Activated CD4-positive, alpha-beta T cell treated with anti-CD3 and anti-CD28 coated beads for 24 hours (primary cell): ENCODE results near the gene RPS23.

Experiments used
- DNase-seq, 2 donors: peaks; one replicate each; pipeline ENCODE4 v3.0.0-alpha.2; 2020; ENCODE audit warnings: low read depth in 2 of 2

The RPS23 gene

DNA sequence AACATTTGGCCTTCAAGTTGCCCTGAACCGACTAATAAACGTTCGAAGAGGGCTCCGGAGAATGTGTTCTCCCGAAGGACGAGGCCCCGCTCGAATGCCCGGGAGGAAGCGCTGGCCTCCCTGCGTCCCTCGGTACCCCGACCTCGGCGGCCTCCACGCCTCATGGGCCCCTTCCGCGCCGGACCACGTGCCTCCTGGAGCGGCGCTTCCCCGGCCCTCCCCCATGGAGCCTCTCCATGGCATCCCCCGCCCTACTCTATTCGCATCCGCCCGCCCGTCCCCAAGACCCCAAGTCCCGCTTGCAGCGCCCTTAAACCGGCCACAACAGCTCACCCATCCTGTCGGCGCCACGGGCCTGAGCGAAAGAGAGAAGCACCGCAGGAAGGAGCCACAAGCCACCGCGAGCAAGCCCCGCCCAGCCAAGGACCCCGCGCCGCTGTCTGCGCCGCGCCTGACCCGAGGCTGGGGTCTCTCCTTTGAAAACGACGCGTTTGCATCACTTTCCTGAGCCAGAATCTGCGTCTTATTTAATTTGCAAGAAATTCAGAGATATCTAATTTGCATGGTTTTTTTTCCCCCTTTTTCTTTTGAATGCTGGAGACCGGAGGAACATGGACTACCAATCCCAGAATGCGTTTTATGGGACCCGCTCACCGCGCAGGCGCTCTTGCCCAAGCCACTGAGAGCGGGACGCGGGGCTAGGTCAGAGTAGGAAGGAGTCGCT lies at the start of gene RPS23:
Gene RPS23 (minus strand): TSS at position 368 of the 724 bp plus-strand sequence. CDS start 31 bp downstream, at position 337.
- DNase-seq, result peak; percentile 73 to 79

DNA sequence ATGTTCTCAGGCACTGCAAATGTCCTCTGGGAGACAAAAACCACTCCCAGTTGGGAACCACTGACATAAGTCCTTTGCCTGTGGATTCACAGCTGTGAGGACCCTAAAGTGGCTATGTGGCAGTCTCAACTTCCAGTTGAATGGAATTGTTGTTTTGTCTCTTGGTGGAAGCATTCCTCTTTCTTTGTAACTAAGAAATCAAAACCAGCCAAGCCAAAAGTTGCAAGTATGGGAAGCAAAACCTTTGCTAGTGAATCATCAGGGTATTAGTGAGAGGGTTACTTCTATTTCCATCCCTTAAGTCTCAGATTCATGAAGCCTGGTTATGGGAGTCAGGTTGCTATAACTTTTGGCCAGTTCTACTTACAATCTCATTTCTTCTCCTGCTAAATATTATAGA lies 49.8 kb upstream of the RPS23 start:
- DNase-seq, result no peak

DNA sequence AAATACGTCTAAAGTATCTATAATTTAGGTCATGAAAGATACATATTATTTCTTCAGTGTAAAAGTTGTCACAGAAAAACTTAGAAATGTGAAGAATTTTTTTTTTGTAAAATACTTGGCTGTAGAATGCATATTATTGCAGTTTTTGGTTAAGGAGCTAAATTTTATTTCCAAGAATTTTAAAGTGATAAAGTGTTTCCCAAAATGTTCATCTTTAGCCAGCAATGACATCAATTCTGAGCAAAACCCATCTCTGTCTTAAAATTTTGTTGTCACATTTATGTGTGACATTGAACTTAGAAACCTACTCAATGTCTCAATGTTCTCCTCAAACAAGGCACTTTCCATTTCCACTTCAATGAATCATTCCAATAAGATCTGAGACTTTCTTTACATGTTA lies 47.8 kb upstream of the RPS23 start:
- no peak for DNase-seq

DNA sequence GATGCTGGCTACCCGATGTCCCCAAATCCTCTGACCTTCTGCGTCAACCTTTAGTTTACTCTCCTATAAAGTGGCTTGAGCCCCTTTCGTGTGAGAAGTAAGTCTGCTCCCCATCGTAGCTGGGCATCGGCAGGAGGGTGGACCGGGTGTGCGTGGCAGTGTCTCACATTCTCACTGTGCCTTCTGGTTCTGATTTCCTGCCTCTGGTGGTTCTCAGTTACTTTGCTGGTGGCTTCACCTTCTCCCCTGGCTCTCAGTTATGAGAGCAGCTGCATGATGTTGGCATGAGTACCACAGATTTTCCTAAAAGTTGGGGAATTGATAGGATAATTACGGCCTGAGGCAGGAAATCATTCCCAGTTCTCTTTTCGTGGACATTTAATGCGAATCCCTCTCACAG lies 47.0 kb upstream of the RPS23 start:
- DNase-seq, result no peak

DNA sequence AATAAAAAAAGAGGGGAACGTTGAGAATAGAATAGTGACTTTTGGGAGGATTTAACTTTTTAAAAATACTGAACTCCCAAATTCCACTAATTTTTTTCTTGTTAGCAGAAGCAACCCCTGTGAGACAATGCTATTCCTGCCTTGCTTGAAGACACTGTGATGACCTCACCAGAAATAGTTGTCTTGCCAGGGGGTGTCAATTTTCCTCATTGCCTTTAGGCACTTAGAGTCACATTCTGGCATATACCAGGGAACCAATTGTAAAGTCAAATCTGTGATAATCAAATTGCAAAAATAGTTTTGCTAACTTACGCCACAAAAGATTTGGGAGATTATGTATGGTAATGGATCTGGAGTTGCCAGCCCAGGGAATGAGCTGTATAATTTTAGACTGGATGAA lies 42.8 kb upstream of the RPS23 start:
- DNase-seq, result no peak

DNA sequence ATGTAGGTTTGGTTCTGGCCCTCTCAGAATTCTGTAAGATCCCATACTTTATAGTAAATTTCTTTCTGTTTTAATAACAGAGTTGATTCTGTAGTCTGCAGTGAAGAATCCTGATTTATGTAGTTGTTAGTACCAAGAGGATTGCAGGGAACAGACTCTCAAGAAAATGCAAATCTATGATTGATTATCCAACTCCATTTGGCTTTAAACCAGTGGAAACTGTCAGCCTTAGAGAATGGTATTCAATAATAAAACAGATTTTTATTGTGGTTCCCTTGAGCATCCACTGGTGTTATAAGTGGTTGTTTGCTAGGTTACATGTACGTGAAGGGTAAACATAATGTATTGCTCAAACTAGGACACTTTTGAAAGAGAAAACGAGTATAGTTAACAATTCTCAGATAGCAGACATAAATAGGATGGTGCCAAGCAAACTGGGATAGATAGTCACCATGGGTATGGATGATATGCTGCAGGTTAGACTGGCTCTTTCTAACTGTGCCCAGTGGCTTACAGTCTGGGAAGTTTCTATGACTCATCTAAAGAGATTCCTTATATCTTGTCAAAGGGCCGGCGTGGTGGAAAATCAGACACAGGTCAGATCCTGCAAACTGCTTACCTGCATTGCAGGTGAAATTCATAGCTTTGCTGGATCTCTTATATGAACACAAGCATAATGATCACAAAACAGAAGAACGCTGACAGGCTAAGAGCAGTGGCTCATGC lies 41.7 kb upstream of the RPS23 start:
- no peak for DNase-seq

DNA sequence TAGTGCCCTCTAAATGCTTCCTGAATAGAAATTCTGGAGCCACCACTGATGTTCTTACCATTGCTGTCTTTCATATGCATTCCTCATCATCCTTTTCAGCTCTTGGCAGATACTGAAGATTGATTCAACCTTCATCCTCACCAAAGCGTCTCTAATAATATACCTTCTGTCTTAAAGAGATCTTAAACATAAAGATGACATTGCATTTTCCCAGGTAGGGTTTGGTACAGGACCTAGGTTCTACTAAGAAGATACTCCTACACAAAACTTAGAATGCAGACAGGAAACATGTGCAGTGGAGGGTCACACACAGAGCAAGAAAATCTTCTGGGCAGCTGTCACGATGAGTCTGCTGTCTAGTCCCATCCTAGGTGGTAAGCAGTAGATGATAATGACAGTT lies 41.0 kb upstream of the RPS23 start:
- DNase-seq, result no peak

DNA sequence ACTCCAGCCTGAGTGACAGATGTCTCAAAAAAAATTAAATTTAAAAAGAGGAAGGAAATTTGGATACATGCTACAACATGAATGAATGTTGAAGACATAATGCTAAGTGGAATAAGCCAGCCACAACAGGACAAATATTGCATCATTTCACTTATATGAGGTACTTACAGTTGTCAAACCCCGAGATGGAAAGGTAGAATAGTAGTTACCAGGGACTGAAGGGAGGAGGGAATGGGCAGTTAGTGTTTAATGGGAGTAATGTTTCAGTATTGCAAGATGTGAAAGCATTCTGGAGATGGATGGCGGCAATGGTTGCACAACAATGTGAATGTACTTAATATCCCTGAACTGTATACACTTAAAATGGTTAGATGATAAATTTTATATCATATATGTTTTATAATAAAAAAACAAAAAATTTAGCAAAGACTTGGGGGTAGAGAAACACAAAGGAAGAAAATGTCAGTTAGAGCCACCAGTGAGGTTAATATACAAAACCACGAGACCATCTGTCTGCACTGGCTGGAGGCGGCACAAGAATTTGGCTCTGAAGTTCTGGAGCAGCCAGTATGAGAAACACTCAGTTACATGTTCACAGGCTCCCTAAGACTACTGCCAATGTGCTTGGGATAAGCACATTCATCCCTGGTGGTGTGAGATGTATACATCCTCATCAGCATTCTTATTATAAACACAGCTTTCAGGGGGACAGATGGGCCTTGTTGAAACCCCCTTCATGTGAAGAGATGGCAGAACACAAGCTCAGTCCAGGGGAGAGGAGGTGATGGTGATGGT lies 37.0 kb upstream of the RPS23 start:
- no peak for DNase-seq

DNA sequence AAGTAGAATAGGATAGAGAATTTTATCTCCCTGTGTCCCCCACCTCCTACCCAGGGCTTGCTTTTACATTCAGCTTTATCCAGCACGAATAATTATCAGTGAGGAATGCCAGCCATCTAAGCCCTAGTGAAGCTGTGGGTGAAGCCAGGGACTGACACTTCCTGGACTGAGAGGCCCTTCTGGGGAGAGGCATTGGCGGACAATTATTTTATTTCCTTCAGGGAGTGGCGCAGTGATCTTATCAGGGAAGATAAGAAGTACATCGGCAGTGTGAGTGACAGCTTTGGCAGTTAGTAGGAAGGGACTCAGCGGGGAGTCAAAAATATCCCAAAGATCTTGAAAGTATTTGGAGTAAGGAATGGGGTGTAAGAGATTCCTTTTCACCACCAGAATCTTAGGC lies 34.9 kb upstream of the RPS23 start:
- no peak for DNase-seq

DNA sequence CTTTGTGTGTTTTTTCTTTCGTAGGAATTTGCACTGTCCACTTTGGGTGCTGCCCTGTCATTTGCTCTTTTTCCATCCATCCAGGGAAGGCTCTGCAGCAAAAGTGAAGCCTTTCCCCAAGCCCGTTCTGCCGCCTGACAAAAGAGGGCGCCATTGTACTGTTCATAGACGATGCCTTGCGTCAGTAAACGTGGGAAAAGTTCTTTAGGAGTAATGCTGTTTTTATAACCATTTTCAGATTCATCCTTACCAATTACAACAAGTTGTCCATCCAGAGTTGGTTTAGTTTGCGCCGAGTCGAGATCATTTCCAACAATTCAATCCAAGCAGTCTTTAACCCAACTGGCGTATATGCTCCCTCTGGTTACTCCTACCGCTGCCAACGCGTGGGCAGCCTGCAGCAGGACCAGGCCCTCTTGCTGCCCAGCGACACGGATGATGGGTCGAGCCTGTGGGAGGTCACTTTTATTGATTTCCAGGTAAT lies 34.3 kb upstream of the RPS23 start:
- peak; percentile 9 to 13 for DNase-seq

DNA sequence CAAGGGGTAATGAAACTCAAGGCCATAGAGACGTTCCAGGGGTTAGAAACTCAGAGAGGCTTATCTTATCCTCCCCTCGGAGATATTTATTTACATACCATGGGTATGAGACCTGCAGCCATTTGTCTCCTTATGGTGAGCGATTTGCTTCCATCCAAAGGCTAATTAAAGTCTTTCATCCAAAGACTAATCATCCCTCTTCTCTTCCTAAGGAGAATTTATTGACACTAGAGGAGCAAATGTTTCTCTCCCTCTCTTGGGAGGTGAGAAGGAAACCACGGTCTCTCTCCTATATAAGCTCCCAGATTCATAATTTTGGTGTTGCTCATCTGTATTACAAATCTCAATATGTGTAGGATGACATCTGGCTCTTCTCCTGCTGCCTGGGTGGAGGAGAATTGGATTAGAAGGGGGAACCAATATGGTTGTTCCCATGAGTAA lies 31.0 kb upstream of the RPS23 start:
- DNase-seq, result no peak

DNA sequence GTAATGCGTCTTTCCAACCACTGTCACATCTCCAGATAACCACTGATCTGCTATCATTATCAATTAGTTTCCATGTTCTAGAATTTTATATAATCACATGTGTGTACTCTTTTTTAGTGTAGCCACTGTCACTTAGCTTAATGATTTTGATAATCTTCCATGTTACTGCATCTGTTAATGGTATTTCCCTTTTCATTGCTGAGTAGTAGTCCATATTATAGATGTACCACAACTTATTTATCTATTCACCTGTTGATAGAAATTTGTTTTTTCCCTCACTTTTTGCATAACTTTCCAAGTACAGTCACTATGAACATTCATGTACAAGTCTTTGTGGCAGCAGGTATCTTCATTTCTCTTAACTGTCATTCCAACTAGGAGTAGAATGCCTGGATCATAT lies 30.3 kb upstream of the RPS23 start:
- no peak for DNase-seq

DNA sequence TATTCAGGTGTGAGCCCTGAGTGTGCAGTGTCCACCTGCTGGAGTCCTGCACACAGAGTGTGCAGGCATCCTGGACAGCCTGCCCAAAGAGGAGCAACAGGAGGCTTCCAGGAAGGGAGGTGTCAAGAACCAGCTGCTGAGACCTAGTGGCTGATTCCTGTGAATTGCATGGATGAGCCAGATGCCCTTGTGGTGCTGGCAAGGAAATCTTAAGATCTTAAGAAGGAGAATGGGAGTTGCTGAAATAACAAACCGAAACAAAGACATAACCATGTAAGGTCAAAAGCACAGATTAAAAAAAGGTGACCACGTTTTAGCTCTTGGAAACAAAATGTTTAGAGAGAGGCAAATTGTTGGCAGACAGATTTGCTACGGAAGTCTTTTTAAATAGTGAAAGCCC lies 29.3 kb upstream of the RPS23 start:
- DNase-seq, result no peak

DNA sequence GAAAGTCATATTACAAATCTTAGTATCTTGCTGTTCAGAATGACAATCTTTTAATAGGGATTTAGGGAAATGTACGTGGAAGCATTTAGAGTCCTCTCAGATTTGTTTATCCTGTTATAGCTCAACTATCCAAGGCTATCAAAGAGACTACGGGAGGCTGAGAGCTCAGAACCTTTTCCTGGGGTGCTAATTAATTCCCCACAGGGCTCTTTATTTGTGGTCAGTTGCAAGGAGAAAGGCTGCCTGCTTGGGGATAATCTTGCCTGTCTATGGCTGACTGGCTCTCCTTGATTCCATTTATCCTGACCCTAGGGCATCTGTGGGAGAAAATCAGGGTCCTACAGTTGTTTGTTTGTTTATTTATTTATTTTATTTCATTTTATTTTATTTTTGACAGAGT lies 28.0 kb upstream of the RPS23 start:
- DNase-seq, result no peak

DNA sequence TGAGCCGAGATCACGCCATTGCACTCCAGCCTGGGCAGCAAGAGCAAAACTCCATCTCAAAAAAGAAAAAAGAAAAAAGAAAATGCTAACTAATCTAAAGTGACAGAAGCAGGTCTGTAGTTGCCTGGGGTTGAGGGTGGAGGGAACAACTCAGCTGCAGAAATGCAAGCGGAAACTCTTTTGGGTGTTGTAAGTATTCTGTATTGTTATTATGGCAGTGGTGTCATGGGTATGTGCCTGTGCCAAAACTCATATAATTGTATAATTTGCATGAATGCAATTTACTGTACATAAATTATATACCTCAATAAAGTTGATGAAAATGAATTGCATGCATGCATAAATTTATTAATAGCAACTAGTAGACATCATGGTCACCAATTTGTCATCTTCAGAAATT lies 23.0 kb upstream of the RPS23 start:
- no peak for DNase-seq

DNA sequence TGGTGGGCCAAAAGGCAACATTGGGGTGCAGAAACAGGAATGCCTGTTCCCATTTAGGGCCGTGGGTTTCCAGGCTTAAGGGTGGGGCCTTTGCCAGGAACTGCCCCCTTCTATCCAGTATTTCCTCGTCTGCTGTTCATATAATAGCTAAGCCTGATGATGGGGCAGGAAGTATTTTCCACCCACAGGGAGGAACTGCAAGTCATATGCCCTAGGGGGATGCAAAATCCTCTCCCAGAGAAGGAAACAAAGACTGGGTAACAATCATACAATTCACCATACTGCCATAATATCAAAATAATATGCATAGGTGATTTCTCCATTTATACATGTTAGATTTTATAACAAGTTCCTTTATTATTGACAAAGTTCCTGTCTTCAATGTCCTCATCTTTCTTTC lies 20.5 kb upstream of the RPS23 start:
- no peak for DNase-seq

DNA sequence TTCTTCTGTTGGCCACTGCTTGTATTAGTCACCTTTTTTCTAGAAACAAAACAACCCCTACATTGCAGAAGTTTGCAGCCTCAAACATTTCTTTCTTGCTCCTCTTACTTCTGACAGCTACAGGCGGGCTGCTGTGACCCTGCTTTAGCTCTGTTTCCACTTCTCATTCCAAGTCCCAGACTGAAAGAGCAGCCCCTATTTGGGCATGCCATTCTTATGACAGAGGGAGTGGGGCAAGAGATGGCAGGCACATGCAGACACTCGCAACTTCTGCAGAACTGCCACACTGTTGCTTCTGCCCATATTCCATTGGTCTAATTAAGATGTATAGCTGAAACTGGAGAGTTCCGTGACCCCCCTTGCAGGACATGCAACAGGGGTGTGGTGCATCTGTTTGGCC lies 19.6 kb upstream of the RPS23 start:
- no peak for DNase-seq

DNA sequence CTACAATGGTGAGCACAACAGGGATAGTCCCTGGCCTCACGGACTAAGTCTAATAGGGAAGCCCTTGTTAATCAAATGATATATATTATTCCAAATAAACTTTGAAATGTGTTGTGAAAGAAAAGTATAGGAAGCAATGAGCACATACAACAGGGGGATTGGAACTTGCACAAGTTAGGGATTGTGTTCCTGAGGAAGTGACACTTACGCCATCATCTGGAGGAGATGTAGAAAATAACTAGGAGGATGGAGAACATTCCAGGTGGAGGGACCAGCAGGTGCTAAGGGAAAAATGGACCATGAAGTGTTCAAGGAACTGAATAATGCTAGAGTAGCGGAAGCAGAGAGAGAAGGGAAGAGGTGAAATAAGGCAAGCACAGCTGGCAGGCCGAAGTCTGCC lies 18.8 kb upstream of the RPS23 start:
- DNase-seq, result no peak

DNA sequence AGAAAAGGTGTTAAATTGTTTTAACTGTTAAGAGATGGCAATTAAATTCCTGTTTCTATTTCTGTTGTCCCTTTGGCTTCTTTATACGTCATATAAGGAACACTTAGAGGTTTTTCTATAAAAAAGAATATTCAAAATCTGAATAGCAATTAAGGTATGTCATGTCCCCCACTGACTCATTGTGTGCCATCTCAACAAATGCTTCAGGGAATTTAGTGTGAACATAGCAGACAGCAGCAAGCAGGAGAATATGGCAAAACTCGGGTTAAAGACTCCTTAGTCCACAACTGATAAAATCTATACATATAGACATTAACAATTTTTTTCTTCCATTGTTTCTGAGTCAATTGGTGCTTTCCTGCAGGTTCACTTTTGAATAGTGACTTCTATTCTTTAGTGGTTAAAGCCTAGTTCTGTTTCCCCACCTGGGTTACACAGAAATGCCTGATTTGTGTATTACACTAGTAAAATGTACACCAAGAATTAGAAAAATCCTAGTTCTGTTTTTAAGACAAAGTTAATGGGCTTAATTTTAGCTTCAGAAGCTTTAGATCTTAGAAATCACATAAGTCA lies 17.9 kb upstream of the RPS23 start:
- no peak for DNase-seq

DNA sequence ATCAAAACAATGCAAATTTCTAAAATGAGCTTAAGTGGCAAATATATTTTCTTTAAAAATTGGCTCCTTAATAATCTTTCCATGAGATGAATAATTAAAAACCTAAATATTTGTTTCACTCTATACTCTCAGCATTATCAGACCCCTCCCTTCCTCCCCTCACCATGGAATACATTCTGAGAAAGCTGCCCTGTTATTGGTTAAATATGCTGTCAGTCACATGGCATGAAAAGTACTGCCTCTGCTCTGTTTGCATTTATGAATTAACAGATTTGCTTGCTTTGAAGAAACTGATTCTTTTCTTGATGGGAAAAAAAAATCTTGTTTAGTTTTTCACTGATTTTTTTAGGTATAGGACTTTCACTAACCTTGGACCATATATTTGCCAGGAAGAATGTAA lies 17.0 kb upstream of the RPS23 start:
- DNase-seq, result no peak

DNA sequence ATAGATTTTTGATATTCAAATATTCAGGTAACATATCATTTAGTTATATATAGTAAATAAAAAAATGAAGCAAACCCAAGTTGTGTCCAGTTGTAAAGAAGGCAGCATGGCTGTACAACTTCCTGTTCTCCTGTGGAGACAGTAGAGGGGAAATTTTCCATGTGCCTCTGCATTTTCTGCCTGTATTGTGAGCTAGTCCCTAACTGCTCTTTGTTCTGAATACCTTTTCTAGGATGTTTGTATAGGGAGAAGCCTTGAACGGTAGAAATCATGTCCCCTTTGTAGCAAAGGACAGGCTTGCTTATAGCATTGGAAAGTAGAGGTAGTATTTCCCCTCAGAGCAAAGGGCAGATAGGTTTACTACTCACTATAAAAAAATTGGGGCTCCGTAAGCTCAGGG lies 13.3 kb upstream of the RPS23 start:
- DNase-seq, result no peak

DNA sequence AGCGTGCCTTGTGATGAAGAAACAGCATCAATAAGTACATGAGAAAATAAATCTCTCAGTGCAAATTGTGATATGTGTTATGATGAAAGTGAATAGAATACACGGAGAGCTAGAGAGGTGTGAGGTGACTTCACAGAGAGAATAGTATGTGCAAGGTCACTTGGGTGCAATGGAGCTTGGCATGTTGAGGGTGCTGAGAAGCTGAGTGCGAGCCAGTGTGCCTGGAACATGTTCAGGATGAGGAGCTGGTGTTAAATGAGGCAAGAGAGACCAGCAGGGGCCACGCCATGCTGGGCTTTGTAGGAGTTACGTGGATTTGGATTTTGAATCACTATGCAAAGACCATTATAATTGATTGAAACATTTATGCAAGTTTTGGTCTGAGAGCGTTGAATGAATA lies 12.8 kb upstream of the RPS23 start:
- DNase-seq, result no peak
